GM19452 (cell line): ENCODE data around the gene RAB4B.
A peak's percentile ranks its signal among the peaks of the same experiment; 100 is the strongest.
"Not testable (repeated sequence)": the region's sequence is repeated elsewhere in the genome, so short reads cannot be mapped to it uniquely, and the experiment has no call there.

ENCODE experiments used
- ATAC-seq: cut with Tn5 transposase; IDR thresholded peaks from one replicate; pipeline ENCODE4 v1.9.1; 2021; ENCODE audit not compliant: unreplicated experiment

The RAB4B gene

DNA sequence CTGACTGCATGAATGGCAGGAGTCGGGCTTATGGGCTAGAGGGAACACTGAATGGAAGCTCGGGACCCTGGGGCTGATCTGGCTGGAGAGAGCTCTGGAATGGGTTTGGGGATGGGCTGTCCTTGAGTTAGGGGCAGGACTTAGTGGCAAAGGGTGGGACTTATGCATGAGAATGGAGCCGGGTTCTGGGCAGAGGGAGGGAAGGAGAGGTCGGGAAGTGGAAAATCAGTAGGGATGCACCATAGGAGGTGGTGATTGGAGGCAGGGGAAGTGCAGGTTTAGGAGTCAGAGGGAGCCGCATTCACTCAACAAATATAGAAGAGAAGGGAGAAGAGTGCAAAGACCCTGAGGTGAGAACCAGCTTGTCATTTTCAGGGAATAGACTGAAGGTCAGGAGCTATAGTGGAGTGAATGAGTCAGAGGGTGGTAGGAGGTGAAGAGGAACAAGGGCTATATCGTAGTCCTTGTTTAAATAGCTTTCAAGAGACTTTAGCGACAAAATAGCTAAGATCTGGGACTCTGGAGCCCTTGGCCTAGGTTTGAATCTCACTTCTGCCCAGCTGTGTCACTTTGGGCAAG is 748 bp downstream of the RAB4B start:
- no peak for ATAC-seq

DNA sequence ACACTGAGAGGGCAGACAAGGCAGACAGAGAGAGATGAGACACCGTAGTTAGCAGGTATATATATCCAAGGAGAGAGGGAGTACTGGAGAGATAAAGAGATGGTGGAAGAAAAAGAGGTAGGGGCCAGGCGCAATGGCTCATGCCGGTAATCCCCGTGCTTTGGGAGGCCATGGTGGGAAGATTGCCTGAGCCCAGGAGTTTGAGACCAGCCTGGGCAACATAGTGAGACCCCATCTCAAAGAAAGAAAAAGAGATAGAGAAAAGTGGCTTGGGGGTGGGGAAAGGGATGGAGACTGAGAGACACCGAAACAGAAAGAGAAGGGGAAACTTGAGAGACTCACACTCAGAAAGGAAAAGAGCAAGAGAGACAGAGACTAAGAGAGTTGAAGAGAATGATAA is 2.5 kb downstream of the RAB4B start:
- ATAC-seq, result no peak

DNA sequence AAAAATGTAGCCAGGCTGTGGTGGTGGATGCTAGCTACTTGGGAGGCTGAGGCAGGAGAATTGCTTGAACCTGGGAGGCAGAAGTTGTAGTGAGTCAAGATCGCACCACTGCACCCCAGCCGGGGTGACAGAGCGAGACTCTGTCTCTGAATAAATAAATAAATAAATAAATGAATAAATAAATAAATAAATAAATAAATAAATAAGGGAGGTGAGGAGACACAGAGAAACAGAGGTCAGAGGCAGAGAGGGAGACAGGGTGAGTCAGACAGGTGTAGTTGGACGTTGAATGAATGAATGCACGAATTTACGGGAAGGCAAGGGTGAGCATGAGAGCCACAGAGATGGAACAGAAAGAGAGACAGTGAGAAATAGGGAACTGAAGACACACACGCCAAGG is 3.1 kb downstream of the RAB4B start:
- no peak for ATAC-seq

DNA sequence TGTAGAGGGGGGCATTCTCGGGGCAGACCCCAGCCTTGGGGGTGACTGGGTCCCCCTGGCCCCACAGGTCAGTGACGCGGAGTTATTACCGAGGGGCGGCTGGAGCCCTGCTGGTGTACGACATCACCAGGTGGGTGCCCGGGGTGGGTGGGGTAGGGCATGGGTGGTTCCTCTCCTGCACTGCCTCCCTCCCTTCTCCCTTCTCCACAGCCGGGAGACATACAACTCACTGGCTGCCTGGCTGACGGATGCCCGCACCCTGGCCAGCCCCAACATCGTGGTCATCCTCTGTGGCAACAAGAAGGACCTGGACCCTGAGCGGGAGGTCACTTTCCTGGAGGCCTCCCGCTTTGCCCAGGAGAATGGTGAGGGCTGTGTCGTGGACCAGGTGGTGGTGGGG is 5.7 kb downstream of the RAB4B start:
- ATAC-seq, result no peak

DNA sequence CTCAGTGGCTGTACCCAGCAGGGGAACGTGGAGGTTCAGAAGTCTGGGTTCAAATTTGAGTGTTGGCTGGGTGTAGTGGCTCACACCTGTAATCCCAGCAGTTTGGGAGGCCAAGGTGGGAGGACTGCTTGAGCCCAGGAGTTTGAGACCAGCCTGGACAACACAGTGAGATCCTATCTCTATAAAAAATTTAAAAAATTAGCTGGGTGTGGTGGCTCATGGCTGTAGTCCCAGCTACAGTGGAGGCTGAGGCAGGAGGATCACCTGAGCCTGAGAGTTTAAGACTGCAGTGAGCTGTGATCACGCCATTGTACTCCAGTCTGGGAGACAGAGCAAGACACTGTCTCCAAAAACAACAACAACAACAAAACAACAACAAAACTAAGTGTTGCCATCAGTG is 6.1 kb downstream of the RAB4B start:
- not testable (repeated sequence) for ATAC-seq

DNA sequence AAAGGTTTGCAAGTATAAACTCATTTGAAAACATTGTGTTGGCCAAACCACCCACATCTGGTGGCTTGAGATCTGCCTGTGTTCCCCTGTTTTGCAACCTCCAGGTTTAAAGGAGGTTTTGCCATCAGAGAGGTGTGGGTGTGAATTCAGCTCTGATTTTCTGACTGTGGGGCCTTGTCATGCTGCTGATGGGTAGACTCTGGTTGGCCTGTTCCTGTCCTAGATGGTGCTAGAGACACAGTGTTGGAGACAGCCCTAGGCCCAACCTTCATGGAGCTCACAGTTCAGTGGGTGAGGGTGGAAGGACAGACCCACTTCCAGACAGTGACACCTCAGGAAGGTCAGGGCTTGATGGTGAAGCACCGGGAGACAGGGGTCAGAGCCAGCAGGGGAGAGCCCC is 7.5 kb downstream of the RAB4B start:
- no peak for ATAC-seq

DNA sequence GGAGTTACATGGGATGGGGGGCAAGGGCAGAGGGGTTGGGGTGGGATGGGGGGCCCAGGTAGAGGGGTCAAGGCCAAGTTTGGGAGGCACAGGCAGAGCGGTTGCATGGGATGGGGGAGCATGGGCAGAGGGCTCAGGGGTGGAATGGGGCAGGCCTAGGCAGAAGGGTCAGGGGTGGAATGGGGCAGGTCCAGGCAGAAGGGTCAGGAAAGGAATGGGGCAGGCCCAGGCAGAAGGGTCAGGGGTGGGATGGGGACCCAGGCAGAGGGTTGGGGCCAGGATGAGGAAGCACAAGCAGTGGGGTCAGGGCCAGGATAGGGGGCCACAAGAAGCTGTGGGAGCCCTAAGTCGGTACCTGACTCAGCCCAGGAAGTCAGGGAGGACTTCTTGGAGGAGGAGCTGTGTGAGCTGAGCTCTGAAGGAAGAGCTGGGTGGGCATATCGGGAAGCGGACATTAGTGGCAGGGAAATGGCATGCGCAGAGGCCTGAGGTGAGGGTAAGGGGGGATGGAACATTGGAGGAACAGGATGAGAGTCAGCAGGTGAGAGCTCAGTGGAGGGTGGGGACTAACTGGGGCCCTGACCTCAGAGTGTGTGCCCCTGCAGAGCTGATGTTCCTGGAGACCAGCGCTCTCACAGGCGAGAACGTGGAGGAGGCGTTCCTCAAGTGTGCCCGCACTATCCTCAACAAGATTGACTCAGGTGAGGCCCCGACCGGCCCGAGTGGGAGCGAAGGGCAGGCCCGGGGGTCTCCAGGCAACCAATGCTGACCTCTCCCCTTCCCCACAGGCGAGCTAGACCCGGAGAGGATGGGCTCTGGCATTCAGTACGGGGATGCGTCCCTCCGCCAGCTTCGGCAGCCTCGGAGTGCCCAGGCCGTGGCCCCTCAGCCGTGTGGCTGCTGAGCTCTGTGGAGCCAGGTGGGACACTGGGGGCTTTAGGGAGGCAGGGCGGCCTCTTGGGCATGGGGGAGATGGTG is 8.3 kb downstream of the RAB4B start:
- no peak for ATAC-seq

DNA sequence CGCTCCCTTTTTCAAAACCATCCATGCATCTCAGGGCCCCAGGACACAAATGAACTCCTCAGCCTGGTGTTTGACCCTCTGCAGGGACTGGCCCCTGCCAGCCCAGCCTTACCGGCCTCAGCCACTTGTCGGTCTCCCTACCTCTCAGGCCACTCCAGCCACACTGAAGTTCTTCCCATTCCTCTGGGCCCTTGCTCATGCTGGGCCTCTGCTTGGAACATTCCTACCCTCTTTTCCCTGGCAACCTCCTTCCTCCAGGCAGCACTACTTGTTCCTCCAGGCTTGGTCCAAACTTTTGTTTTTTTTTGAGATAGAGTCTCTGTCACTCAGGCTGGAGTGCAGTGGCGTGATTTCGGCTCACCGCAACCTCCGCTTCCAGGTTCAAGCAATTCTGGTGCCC is 13.3 kb downstream of the RAB4B start:
- no peak for ATAC-seq

DNA sequence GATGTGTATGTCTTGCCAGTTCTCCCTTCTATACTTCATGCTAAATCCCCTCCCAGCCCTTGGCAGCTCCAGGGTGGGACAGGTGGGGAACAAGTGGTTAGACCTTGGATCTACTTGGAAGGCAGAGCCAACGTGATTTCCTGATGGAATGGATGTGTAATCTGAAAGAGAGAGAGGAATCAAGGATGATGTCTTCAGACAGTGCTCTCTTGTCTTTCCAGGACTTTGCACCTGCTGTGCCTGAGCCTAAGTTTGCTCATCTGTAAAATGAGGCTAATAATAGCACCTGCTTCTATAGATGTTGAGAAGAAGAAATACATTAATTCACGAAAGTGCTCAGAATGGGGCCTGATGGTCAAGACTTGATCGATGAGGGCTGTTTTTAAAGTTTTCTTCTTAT is 13.9 kb downstream of the RAB4B start:
- no peak for ATAC-seq

DNA sequence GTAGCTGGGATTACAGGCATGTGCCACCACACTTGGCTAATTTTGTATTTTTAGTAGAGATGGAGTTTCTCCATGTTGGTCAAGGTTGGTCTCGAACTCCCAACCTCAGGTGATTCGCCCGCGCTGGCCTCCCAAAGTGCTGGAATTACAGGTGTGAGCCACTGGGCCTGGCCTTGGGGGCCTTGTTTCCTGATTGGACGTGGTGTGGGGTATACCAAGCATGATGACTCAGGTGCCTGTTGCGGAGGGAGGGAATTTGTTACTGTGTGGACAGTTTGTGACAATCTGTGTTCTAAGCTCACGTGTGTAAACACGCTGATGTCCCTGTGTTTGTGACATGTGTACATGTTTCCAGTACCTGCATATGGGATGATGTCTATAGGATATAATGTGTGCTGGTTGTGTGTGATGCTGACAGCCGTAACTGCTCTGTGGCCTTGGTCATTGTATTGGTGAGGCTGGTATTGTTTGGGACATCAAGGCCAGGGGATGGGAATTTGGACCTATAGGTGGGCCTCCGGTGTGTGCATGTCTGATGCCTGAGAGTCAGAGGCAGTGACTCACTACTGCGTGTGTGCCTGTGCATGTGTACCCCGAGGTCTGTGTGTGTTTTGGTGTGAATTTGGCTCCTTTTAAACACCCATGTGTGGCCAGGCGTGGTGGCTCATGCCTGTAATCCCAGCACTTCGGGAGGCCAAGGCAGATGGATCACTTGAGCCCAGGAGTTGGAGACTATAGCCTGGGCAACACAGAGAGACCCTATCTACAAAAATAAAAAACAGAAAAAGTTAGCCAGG is 19.3 kb downstream of the RAB4B start:
- ATAC-seq, result no peak

DNA sequence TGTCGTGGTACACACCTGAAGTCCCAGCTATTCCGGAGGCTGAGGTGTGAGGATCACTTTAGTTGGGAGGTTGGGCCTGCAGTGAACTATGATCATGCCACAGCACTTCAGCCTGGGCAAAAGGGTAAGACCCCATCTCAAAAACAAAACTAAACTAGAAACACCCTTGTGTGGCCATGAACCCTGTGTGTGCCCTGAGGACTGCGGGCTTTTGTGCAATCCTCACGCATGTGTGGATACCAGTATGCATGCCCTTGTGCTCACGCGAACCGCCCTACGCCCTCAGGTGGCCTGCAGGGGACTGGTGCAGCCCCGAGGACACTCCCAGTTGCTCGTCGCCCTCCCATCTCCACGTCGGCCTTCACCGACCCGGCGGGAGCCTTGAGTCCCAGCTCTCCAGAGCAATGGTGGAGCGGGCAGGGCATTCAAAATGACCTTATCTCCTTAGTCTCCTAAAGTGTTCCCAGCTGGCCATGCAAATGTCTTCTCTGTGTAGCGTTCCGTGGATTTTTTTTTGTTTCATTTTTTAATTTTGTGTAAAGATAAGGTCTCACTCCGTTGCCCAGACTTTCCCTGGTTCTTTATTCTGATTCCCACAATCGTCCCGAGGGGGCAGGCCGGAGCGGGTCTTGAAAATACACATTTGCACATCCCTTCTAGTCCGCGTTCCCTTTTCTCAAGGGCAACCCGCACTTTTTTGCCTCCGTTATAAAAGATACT is 20.1 kb downstream of the RAB4B start:
- no peak for ATAC-seq

DNA sequence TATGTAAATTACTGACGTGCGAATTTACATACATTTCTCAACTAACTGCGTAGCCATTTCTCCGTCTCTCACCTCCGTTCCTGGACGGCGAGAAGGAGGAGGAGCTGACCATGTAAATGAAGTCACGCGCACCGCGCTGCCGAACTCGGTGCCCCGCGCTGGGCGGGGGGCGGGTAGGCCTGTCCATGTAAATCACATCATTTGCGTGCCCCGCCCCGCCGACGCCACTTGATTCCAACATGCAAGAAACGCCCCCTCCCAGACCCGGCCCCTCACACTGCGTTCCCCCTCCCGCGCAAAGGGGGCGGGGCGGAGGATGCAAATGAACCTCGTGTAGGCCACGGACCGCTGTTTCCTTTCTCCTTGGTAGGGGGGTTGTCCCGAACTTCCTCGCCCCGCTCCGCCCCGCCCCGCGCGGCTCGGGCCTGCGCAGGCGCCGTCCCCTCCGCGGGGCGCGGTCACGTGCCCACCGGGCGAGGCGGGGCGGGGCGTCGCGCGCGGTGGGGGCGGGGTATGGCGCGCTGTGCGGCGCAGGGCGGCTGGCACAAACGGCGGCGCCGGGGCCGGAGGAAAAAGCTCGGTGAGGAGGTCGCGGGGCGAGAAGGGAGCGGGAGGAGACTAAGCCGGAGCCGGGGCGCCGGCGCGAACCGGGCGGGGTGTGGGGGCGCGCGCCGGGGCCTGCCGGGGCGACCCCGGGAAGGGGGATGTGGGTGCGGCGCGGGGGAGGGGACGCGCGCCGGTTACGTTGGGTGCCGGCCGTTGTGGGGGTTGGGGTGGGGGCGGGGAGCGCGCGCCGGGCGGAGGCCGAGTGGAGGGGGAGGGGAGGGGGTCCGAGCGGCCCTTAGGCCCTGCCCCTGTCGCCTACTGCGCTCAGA is 20.9 kb downstream of the RAB4B start, which contains the start of gene EGLN2:
Gene EGLN2, plus strand, starts transcription at position 509 of the 875 bp plus-strand sequence. CDS start 1,382 bp downstream, outside the sequence.
- peak; percentile 63 for ATAC-seq

DNA sequence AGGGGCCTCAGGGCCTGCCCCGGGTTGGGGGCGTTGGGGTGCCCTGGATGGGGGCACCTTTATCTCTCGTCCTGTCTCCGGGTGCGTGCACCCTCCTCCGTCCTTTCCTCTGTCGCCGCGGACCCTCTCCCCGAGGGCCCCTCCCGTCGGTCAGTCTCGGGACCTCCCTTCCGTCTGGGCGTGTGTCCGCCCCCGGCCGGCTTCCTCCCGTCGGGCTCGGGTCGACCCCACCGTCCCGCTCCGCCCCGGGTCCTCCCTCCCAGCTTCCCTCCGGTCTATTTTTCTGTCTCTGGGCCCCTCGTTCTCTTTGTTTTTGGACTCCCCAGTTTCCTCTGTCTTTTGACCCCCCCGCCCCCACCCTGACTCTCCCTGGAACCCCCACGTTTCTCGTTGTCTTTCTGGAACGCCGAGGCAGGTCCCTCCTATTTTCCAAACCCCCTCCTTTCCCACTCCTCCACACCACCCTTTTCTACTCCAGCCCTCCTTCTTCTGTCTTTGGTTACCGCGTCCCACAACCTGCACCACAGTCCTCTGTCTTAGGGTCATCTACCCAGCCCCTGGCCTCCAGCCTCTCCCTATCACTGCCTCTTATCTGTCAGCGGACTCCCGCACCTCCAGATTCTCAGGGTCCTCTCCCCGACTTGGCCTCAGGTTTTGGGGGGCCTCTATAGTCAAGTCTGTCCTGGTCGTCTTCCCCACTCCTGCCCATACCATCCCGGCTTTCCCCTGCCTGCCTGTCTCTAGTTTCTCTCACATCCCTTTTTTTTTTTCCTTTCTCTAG is 21.7 kb downstream of the RAB4B start:
- ATAC-seq, result no peak

DNA sequence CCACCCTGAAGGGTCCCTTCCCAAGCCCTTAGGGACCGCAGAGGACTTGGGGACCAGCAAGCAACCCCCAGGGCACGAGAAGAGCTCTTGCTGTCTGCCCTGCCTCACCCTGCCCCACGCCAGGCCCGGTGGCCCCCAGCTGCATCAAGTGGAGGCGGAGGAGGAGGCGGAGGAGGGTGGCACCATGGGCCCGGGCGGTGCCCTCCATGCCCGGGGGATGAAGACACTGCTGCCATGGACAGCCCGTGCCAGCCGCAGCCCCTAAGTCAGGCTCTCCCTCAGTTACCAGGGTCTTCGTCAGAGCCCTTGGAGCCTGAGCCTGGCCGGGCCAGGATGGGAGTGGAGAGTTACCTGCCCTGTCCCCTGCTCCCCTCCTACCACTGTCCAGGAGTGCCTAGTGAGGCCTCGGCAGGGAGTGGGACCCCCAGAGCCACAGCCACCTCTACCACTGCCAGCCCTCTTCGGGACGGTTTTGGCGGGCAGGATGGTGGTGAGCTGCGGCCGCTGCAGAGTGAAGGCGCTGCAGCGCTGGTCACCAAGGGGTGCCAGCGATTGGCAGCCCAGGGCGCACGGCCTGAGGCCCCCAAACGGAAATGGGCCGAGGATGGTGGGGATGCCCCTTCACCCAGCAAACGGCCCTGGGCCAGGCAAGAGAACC is 22.4 kb downstream of the RAB4B start:
- no peak for ATAC-seq

DNA sequence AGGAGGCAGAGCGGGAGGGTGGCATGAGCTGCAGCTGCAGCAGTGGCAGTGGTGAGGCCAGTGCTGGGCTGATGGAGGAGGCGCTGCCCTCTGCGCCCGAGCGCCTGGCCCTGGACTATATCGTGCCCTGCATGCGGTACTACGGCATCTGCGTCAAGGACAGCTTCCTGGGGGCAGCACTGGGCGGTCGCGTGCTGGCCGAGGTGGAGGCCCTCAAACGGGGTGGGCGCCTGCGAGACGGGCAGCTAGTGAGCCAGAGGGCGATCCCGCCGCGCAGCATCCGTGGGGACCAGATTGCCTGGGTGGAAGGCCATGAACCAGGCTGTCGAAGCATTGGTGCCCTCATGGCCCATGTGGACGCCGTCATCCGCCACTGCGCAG is 22.9 kb downstream of the RAB4B start:
- no peak for ATAC-seq

DNA sequence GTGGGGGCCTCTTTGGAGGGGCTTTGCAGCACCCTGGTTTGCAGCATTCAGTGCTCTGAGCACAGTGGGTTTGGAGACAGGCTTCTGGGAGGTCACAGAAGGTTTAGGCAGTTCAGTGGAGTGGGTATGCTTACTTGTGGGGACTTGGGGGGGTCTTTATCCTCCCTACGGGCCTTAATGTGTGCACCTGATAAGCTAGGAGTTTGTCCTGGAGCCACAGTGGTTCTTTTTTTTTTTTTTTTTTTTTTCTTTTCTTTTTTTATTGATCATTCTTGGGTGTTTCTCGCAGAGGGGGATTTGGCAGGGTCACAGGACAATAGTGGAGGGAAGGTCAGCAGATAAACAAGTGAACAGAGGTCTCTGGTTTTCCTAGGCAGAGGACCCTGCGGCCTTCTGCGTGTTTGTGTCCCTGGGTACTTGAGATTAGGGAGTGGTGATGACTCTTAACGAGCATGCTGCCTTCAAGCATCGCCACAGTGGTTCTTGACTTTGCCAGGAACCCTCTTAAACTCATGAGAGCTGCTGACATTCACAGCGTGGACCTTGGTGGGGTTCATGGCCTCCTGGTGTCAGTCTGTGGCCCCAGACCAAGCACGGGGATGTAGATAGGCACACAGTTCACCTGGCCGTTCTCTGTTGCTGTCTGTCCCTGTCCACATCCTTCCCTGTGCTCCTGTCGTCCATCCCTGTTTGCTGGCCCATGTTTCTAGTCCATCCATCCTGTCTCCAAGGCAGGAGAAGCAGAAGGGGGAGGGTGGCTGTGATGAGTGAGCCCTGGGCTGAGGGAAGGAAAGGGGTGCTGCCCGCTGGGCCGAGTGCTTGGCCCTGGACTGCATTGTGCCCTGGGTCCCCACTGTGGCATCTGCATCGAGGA is 23.6 kb downstream of the RAB4B start:
- no peak for ATAC-seq

DNA sequence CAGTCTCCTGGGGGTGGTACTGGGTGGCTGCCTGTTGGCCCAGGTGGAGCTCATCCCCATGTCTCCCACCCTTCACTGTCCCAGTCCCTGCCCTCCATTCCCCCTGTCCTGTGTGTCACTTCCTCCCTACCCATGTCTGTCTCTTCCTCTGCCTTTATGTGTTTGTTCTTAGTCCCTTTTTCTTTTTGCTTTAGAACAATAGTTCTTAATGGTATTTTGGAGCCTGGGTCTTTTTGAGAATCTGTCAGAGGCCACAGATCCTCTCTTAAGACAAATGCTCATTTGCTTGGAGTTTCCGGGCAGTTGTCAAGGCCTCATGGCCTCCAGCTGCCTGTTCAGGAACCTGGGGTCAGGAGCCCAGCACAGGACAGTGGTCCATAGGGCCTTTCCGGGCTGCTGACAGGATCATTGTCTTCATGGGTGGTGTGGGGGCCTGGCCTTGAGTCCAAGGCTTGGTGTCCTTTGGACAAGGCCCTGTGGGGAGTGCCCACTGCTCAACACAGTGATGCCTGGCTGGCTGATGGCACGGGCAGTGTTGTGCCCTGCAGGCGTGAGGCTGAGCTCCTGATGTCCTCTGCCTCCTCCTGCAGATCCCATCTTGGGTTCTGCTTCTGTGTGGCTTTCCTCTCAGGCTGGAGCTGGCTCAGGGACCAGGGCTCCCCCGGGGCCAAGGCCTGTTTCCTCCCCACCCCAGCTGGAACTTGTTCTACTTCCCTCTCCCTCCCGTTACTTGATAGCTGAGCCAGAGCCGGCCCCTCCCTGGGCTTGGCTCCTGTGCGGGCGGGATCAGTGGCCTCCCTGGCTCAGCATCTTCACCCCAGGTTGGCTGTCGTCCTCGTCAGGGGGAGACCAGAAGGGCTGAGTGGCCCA is 24.5 kb downstream of the RAB4B start:
- no peak for ATAC-seq
